A549 (cell line): ENCODE results near the gene SLC19A1.

ENCODE experiments used
- CTCF ChIP-seq: fragments of >200 bp; sonication (Bioruptor Twin); formaldehyde crosslinking; IDR thresholded peaks from 3 replicates; pipeline ENCODE4 v1.5.1; 2016
- EP300 ChIP-seq, 2 experiments: fragments of >200 bp; sonication (Bioruptor Twin); formaldehyde crosslinking; IDR thresholded peaks; 2 replicates in 1 of 2; 3 replicates in 1 of 2; pipeline ENCODE4 v1.6.1; 2016 to 2017
- POLR2A ChIP-seq: IDR thresholded peaks from 2 replicates; pipeline ENCODE4 v1.6.1; 2012; ENCODE audit warnings: mild to moderate bottlenecking, low read length
- RAD21 ChIP-seq, 2 experiments: fragments of >200 bp in 1 of 2; sonication (Bioruptor Twin) in 1 of 2; formaldehyde crosslinking in 1 of 2; IDR thresholded peaks in 1 of 2; conservative IDR thresholded peaks in 1 of 2; 2 replicates in 1 of 2; 3 replicates in 1 of 2; pipeline ENCODE4 v1.6.1; 2012 to 2018; ENCODE audit warnings: inconsistent platforms in 1 of 2
- SREBF2 ChIP-seq: fragments of 450-650 bp; IDR thresholded peaks from 2 replicates; pipeline ENCODE4 v1.6.1; 2014; ENCODE audit warnings: mild to moderate bottlenecking, moderate library complexity

GRCh38 chr21:45524756-45525152 is 17.5 kb downstream of the SLC19A1 start:
- no peak for TF ChIP-seq SREBF2
- no peak for TF ChIP-seq CTCF
- TF ChIP-seq EP300 (IDR thresholded peaks at IDR 0.05) = no peak
- no peak for TF ChIP-seq POLR2A
- TF ChIP-seq RAD21 (conservative IDR thresholded peaks at IDR 0.05 in 1 of 2, IDR thresholded peaks at IDR 0.05 in 1 of 2) = no peak
